ENCODE data around the gene FN3KRP.

FN3KRP gene

GRCh38 chr17:82732118-82732743 lies 15.7 kb downstream of the FN3KRP start:
- peaks cover 0 to 44% (median 22%) of the 10 kb centered on the region in 3 donors for H3K36me3 ChIP-seq
- no peak overlapping the region for H3K4me3 ChIP-seq
- H3K9me3 ChIP-seq = no peaks in the 10 kb centered on the region
- peaks cover 0 to 20% (median 15%) of the 10 kb centered on the region in 4 donors for H3K4me1 ChIP-seq
- no peaks in the 10 kb centered on the region for H3K27me3 ChIP-seq
- no peak for TF ChIP-seq CTCF (IDR thresholded peaks at IDR 0.05)
- DNase-seq = no peak
- H3K27ac ChIP-seq = no peak overlapping the region
- intact Hi-C loops (cut with DNase I; ENCODE audit: low total_unique reads) = no loop called here

GRCh38 chr17:82734987-82735866 lies 18.7 kb downstream of the FN3KRP start, which contains the start of gene FN3K:
Gene FN3K, plus strand, starts transcription at chr17:82735615. Its CDS starts 22 bp downstream, at chr17:82735637.
- no peaks in the 10 kb centered on the region for H3K27me3 ChIP-seq
- H3K36me3 ChIP-seq = peaks cover 11 to 35% (median 25%) of the 10 kb centered on the region in 3 donors
- H3K27ac ChIP-seq = peak within 1 kb of the TSS; percentile 80 to 93
- intact Hi-C loops (cut with DNase I; ENCODE audit: low total_unique reads) = no loop called here
- peaks cover 0 to 26% (median 15%) of the 10 kb centered on the region in 4 donors for H3K4me1 ChIP-seq
- DNase-seq = peak; percentile 47 to 91
- TF ChIP-seq CTCF (IDR thresholded peaks at IDR 0.05) = no peak
- H3K4me3 ChIP-seq = peak within 1 kb of the TSS; percentile 82 to 89
- peaks cover 0 to 2% (median 0%) of the 10 kb centered on the region in 3 donors for H3K9me3 ChIP-seq

GRCh38 chr17:82736511-82737185 lies 20.1 kb downstream of the FN3KRP start:
- no peak for TF ChIP-seq CTCF (IDR thresholded peaks at IDR 0.05)
- peaks cover 0 to 14% (median 0%) of the 10 kb centered on the region in 3 donors for H3K9me3 ChIP-seq
- H3K27me3 ChIP-seq = no peaks in the 10 kb centered on the region
- peak overlapping the region; percentile 82 to 89 for H3K4me3 ChIP-seq
- H3K4me1 ChIP-seq = peaks cover 0 to 26% (median 15%) of the 10 kb centered on the region in 4 donors
- H3K27ac ChIP-seq = peak overlapping the region; percentile 80 to 93
- DNase-seq = no peak
- intact Hi-C loops (cut with DNase I; ENCODE audit: low total_unique reads) = no loop called here
- peaks cover 25 to 46% (median 39%) of the 10 kb centered on the region in 3 donors for H3K36me3 ChIP-seq

- intact Hi-C loops (cut with DNase I; ENCODE audit: low total_unique reads) = no loop called here
- no peak overlapping the region for H3K27ac ChIP-seq
- no peak for TF ChIP-seq CTCF (IDR thresholded peaks at IDR 0.05)
- DNase-seq = no peak
- H3K9me3 ChIP-seq = peaks cover 0 to 14% (median 0%) of the 10 kb centered on the region in 3 donors
- peaks cover 41 to 53% (median 51%) of the 10 kb centered on the region in 3 donors for H3K36me3 ChIP-seq
- H3K4me3 ChIP-seq = no peak overlapping the region
- no peaks in the 10 kb centered on the region for H3K27me3 ChIP-seq
- H3K4me1 ChIP-seq = peaks cover 0 to 26% (median 15%) of the 10 kb centered on the region in 4 donors
Observed at GRCh38 chr17:82737967-82738877, 21.7 kb downstream of the FN3KRP start.
